ENCODE results near the gene RERE.

Gene RERE

DNA sequence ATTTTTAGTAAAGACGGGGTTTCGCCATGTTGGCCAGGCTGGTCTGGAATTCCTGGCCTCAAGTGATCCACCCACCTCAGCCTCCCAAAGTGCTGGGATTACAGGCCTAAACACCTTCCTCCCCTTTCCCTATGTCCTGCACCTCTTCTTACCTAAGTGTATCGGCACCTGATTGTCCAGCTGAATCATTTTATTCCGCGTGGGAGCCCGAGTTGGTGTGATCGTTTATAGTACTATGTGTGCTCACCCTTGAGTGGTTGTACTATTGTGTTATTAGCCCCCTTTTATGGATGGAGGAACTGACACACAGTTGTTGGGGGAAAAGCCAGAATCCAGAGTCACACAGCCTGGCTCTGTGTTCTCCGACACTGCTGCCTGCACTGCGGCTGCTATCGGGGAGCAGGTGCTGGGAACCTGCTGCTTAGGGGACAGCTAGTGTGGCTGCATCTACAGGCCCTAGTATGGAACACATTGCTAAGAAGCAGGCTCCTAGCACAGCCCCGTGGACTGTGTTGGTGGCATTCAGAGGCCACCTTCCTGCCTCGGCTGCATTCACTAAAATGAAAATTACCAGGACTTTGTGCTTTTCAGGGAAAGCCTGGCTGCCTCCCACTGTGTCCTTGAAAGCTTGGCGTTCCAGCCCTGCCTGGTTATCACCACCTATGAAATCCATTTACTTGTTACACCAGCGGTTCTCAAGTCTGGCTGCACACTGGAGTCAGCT, 39.4 kb upstream of the RERE start:
- ATAC-seq (replicated peaks; ENCODE audit: extremely low read depth, poor library complexity, severe bottlenecking) (no peak), DNase-seq (ENCODE audit: low spot score in 2 of 2) (no peak)
- no peak overlapping the region for H3K27ac Mint-ChIP-seq (ENCODE audit: low read depth)
- H3K9me3 Mint-ChIP-seq, result no peaks in the 10 kb centered on the region
- peaks cover 38% of the 10 kb centered on the region for H3K36me3 Mint-ChIP-seq (ENCODE audit: insufficient read depth)
- no peaks in the 10 kb centered on the region for H3K27me3 Mint-ChIP-seq
- peaks cover 20% of the 10 kb centered on the region for H3K4me1 Mint-ChIP-seq
- H3K4me3 Mint-ChIP-seq, result no peak overlapping the region

- ATAC-seq (replicated peaks; ENCODE audit: extremely low read depth, poor library complexity, severe bottlenecking), result no peak
- Mint-ChIP-seq H3K4me1 (peaks cover 10% of the 10 kb centered on the region), H3K4me3 (no peak overlapping the region), H3K9me3 (no peaks in the 10 kb centered on the region), H3K27ac (ENCODE audit: low read depth) (no peak overlapping the region), H3K27me3 (no peaks in the 10 kb centered on the region), H3K36me3 (ENCODE audit: insufficient read depth) (peaks cover 14% of the 10 kb centered on the region)
- DNase-seq (ENCODE audit: low spot score in 2 of 2), result no peak
Observed at GRCh38 chr1:8854240-8854639, 36.8 kb upstream of the RERE start.

DNA sequence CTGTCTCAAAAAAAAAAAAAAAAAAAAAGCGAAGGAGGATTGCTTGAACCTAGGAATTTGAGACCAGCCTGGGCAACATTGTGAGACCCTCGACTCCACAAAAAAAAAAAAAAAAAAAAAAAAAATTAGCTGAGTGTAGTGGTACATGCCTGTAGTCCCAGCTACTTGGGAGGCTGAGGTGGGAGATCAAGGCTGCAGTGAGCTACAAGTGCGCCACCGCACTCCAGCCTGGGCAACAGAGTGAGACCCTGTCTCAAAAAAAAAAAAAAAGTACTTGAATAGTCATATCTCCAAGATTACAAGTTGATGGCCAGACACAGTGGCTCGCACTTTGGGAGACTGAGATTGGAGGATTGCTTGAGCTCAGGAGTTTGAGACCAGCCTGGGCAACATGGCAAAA, 33.6 kb upstream of the RERE start:
- Mint-ChIP-seq H3K36me3 (ENCODE audit: insufficient read depth) (peaks cover 1% of the 10 kb centered on the region), H3K9me3 (no peaks in the 10 kb centered on the region), H3K27ac (ENCODE audit: low read depth) (no peak overlapping the region), H3K4me3 (no peak overlapping the region), H3K27me3 (no peaks in the 10 kb centered on the region), H3K4me1 (no peaks in the 10 kb centered on the region)
- no peak for DNase-seq (ENCODE audit: low spot score in 2 of 2)
- no peak for ATAC-seq (replicated peaks; ENCODE audit: extremely low read depth, poor library complexity, severe bottlenecking)

- Mint-ChIP-seq H3K4me1 (no peaks in the 10 kb centered on the region), H3K9me3 (no peaks in the 10 kb centered on the region), H3K27me3 (peaks cover 6% of the 10 kb centered on the region), H3K36me3 (ENCODE audit: insufficient read depth) (peaks cover 3% of the 10 kb centered on the region), H3K4me3 (no peak overlapping the region), H3K27ac (ENCODE audit: low read depth) (no peak overlapping the region)
- peak; percentile 56 to 69 for DNase-seq (ENCODE audit: low spot score in 2 of 2)
- peak; percentile 86 for ATAC-seq (replicated peaks; ENCODE audit: extremely low read depth, poor library complexity, severe bottlenecking)
Observed at GRCh38 chr1:8848663-8849386, 31.4 kb upstream of the RERE start.

GRCh38 chr1:8847990-8848389, 30.6 kb upstream of the RERE start:
- Mint-ChIP-seq H3K36me3 (ENCODE audit: insufficient read depth) (peaks cover 3% of the 10 kb centered on the region), H3K4me3 (no peak overlapping the region), H3K9me3 (no peaks in the 10 kb centered on the region), H3K27ac (ENCODE audit: low read depth) (no peak overlapping the region), H3K4me1 (no peaks in the 10 kb centered on the region), H3K27me3 (peaks cover 15% of the 10 kb centered on the region)
- ATAC-seq (replicated peaks; ENCODE audit: extremely low read depth, poor library complexity, severe bottlenecking), result no peak
- DNase-seq (ENCODE audit: low spot score in 2 of 2), result no peak

DNA sequence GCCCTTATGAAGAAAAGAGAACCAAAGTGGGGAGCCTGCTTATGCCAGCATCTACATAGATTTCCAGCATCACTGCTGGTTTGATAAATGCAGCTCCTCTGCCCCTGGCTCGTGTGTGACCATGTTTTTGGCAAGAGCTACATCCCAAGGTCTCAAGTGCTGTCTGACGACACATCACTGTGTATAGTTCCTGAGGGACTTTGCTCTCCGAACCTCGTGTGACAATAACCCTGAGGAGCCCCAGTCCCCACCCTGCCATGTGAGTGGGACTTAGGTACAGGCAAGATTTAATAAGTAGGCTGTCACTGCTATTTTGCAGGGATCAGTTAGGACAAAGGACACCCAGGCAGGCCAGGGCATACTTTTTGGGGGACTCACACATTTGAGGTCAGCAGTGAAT, 28.8 kb upstream of the RERE start:
- no peak overlapping the region for H3K4me3 Mint-ChIP-seq
- H3K4me1 Mint-ChIP-seq, result no peaks in the 10 kb centered on the region
- ATAC-seq (replicated peaks; ENCODE audit: extremely low read depth, poor library complexity, severe bottlenecking) (no peak), DNase-seq (ENCODE audit: low spot score in 2 of 2) (no peak)
- no peaks in the 10 kb centered on the region for H3K9me3 Mint-ChIP-seq
- H3K27me3 Mint-ChIP-seq, result peaks cover 21% of the 10 kb centered on the region
- H3K27ac Mint-ChIP-seq (ENCODE audit: low read depth), result no peak overlapping the region
- peaks cover 2% of the 10 kb centered on the region for H3K36me3 Mint-ChIP-seq (ENCODE audit: insufficient read depth)

DNA sequence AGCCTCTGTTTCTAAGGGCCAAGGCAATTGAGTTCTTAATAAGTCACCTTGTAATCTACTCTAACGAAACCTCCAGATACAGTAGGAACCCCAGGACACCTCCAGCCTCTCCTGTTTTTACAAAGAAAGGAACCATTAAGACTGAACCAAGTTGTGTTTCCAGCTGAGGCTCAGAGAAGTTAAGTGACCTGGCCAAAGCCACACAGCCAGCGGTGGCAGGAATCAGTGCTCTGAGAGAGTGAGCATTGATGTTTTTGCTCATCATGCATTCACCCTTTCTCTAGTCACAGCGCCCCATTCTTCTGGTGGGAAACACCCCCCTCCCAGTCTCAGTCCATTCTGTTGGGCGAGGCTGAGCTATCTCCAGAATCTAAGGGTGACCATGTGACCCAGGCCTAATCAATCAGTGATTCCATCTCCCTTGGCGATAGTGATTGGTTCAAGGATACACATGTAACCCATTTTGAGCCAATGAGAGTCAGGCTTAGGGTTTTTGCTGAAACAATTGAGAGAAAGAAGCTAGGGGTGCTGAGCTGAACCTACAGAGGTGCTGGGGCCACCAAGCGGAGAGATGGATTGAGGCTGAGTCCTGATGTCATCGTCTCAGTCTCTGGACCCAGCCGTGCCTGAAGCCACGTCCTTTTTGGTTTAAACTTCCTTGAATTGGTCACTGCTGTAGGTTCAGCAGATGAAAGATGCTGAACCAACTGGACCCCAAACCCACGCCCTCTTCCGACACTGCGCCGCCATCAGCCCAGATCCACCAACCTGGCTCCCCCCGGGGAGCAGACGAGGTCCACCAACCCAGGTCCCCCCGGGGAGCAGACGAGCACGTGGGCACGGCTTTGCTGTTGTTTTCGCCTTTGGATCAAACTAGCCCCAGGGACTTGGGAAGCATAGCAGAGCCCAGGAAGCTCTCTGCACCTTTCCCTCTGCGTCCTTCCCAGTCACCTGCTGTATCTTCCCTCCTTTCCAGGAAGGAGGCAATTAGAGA, 28.0 kb upstream of the RERE start:
- no peaks in the 10 kb centered on the region for H3K9me3 Mint-ChIP-seq
- no peaks in the 10 kb centered on the region for H3K4me1 Mint-ChIP-seq
- no peak overlapping the region for H3K4me3 Mint-ChIP-seq
- H3K27ac Mint-ChIP-seq (ENCODE audit: low read depth), result no peak overlapping the region
- ATAC-seq (replicated peaks; ENCODE audit: extremely low read depth, poor library complexity, severe bottlenecking), result no peak
- no peak for DNase-seq (ENCODE audit: low spot score in 2 of 2)
- H3K36me3 Mint-ChIP-seq (ENCODE audit: insufficient read depth), result peaks cover 2% of the 10 kb centered on the region
- peaks cover 21% of the 10 kb centered on the region for H3K27me3 Mint-ChIP-seq

GRCh38 chr1:8844501-8845006, 27.1 kb upstream of the RERE start:
- ATAC-seq (replicated peaks; ENCODE audit: extremely low read depth, poor library complexity, severe bottlenecking), result no peak
- no peak overlapping the region for H3K27ac Mint-ChIP-seq (ENCODE audit: low read depth)

DNA sequence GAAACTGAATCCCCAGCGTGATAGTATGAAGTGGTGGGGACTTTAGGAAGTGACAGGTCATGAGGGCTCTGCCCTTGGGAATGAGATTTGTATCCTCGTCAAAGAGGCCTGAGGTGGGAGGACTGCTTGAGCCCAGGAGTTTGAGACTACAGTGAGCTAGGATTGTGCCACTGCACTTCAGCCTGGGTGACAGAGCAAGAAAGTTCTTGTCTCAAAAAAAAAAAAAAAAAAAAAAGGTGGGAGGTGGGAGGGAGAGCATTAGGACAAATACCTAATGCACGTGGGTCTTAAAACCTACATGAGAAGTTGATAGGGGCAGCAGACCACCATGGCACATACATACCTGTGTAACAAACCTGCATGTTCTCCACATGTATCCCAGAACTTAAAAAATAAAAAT, 24.0 kb upstream of the RERE start:
- no peak overlapping the region for H3K4me3 Mint-ChIP-seq
- H3K36me3 Mint-ChIP-seq (ENCODE audit: insufficient read depth), result peaks cover 2% of the 10 kb centered on the region
- H3K27ac Mint-ChIP-seq (ENCODE audit: low read depth), result peak overlapping the region; percentile 66
- ATAC-seq (replicated peaks; ENCODE audit: extremely low read depth, poor library complexity, severe bottlenecking), result no peak
- H3K9me3 Mint-ChIP-seq, result no peaks in the 10 kb centered on the region
- no peak for DNase-seq (ENCODE audit: low spot score in 2 of 2)
- peaks cover 21% of the 10 kb centered on the region for H3K27me3 Mint-ChIP-seq
- no peaks in the 10 kb centered on the region for H3K4me1 Mint-ChIP-seq

More at GRCh38 chr1:8844501-8845006, 27.1 kb upstream of the RERE start:
- peaks cover 2% of the 10 kb centered on the region for H3K36me3 Mint-ChIP-seq (ENCODE audit: insufficient read depth)
- no peak overlapping the region for H3K4me3 Mint-ChIP-seq
- no peaks in the 10 kb centered on the region for H3K9me3 Mint-ChIP-seq
- no peak for DNase-seq (ENCODE audit: low spot score in 2 of 2)
- H3K4me1 Mint-ChIP-seq, result no peaks in the 10 kb centered on the region
- H3K27me3 Mint-ChIP-seq, result peaks cover 21% of the 10 kb centered on the region

DNA sequence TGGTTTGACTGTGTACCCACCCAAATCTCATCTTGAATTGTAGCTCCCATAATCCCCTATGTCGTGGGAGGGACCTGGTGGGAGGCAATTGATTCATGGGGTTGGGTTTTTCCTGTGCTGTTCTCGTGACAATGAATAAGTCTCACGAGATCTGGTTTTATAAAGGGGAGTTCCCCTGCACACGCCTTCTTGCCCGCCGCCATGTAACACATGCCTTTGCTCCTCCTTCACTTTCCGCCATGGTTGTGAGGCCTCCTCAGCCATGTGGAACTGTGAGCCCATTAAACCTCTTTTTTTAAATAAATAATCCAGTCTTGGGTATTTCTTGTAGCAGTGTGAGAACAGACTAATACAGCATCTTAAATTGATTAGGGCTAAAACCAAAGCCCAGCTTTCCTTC, 22.6 kb upstream of the RERE start:
- peaks cover 21% of the 10 kb centered on the region for H3K27me3 Mint-ChIP-seq
- no peak overlapping the region for H3K4me3 Mint-ChIP-seq
- no peaks in the 10 kb centered on the region for H3K4me1 Mint-ChIP-seq
- ATAC-seq (replicated peaks; ENCODE audit: extremely low read depth, poor library complexity, severe bottlenecking) (no peak), DNase-seq (ENCODE audit: low spot score in 2 of 2) (no peak)
- H3K36me3 Mint-ChIP-seq (ENCODE audit: insufficient read depth), result peaks cover 2% of the 10 kb centered on the region
- H3K9me3 Mint-ChIP-seq, result no peaks in the 10 kb centered on the region
- H3K27ac Mint-ChIP-seq (ENCODE audit: low read depth), result no peak overlapping the region

DNA sequence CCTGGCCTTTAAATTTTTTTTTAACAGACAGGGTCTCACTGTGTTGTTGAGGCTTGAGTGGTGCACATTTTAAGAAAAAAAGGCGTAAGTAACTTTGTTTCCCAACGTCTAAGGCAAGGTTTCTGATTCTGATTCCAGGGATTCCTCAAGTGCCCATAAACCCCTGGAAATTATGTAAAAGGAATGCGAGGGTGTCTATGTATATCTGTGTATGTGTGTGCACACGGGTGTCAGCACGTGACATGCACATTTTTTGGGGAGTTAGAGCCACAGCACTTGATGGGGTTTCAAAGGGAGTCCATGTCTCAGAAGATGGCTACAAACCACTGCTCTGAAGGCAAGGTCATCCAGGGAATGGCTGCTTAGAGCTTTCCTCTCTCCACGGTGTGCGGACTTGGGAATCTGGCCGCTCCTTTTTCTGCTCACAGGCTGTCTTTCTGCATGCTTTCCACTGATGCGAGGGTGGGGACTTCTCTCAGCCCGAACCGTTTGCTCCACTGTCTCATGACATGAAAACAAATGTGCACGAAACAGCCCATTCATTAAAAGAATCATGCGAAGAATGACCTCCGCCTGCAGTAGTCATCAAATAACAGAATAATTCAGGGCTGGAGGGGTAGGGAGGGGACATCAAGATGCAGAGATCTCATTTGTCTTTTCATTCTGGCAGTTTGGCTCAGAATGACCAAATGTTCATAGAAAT, 18.7 kb upstream of the RERE start:
- Mint-ChIP-seq H3K9me3 (no peaks in the 10 kb centered on the region), H3K4me1 (no peaks in the 10 kb centered on the region), H3K27me3 (no peaks in the 10 kb centered on the region), H3K4me3 (no peak overlapping the region), H3K27ac (ENCODE audit: low read depth) (no peak overlapping the region), H3K36me3 (ENCODE audit: insufficient read depth) (no peaks in the 10 kb centered on the region)
- ATAC-seq (replicated peaks; ENCODE audit: extremely low read depth, poor library complexity, severe bottlenecking) (no peak), DNase-seq (ENCODE audit: low spot score in 2 of 2) (no peak)

DNA sequence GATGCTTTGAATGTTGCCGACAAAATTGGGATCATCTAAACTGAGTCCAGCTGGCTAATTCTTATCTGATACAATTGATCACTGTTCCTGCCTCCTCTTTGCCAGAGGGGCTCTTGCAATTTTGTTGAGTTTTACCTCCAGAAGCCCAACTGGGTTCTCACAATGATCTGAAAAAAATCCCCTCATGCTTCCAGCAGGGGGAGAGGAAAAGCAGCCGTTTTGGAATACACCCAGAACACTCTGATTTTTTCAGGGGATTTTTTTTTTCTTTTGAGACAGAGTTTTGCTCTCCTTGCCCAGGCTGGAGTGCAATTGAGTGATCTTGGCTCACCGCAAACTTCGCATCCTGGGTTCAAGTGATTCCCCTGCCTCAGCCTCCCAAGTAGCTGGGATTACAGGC, 13.9 kb upstream of the RERE start:
- H3K9me3 Mint-ChIP-seq, result no peaks in the 10 kb centered on the region
- H3K36me3 Mint-ChIP-seq (ENCODE audit: insufficient read depth), result no peaks in the 10 kb centered on the region
- H3K4me1 Mint-ChIP-seq, result peaks cover 10% of the 10 kb centered on the region
- no peak overlapping the region for H3K4me3 Mint-ChIP-seq
- ATAC-seq (replicated peaks; ENCODE audit: extremely low read depth, poor library complexity, severe bottlenecking) (no peak), DNase-seq (ENCODE audit: low spot score in 2 of 2) (no peak)
- no peaks in the 10 kb centered on the region for H3K27me3 Mint-ChIP-seq
- H3K27ac Mint-ChIP-seq (ENCODE audit: low read depth), result no peak overlapping the region

All from central memory CD8-positive, alpha-beta T cell (primary cell).